HK-2 (cell line): ENCODE measurements around the gene MED13L.
"Not testable (repeated sequence)": the region's sequence is repeated elsewhere in the genome, so short reads cannot be mapped to it uniquely, and the experiment has no call there.

Source experiments
- DNase-seq: peaks from one replicate; pipeline ENCODE4 v3.0.0-alpha.2; 2018; ENCODE audit not compliant: unreplicated experiment

MED13L gene

GRCh38 chr12:116055895-116056607, 221.4 kb downstream of the MED13L start:
- no peak for DNase-seq

- no peak for DNase-seq
Observed at GRCh38 chr12:116054280-116054679, 223.2 kb downstream of the MED13L start.

GRCh38 chr12:116053479-116054200, 223.9 kb downstream of the MED13L start:
- DNase-seq = no peak

- no peak for DNase-seq
Observed at GRCh38 chr12:116050275-116050674, 227.2 kb downstream of the MED13L start.

GRCh38 chr12:116048879-116049278, 228.6 kb downstream of the MED13L start:
- no peak for DNase-seq

- no peak for DNase-seq
Observed at GRCh38 chr12:116046039-116046438, 231.5 kb downstream of the MED13L start.

- no peak for DNase-seq
Observed at GRCh38 chr12:116045150-116045549, 232.3 kb downstream of the MED13L start.

- no peak for DNase-seq
Observed at GRCh38 chr12:116043659-116044535, 233.6 kb downstream of the MED13L start.

- DNase-seq = no peak
Observed at GRCh38 chr12:116040402-116040801, 237.1 kb downstream of the MED13L start.

- no peak for DNase-seq
Observed at GRCh38 chr12:116039081-116039480, 238.4 kb downstream of the MED13L start.

GRCh38 chr12:116037941-116038837, 239.3 kb downstream of the MED13L start:
- DNase-seq = no peak

- DNase-seq = no peak
Observed at GRCh38 chr12:116033765-116034164, 243.7 kb downstream of the MED13L start.

- DNase-seq = not testable (repeated sequence)
Observed at GRCh38 chr12:116031624-116032023, 245.9 kb downstream of the MED13L start.

GRCh38 chr12:116028619-116029018, 248.9 kb downstream of the MED13L start:
- no peak for DNase-seq

- DNase-seq = no peak
Observed at GRCh38 chr12:116027551-116027821, 250.0 kb downstream of the MED13L start.

GRCh38 chr12:116026768-116027550, 250.5 kb downstream of the MED13L start:
- no peak for DNase-seq

- no peak for DNase-seq
Observed at GRCh38 chr12:116026346-116026745, 251.1 kb downstream of the MED13L start.

GRCh38 chr12:116024769-116025168, 252.7 kb downstream of the MED13L start:
- no peak for DNase-seq

GRCh38 chr12:116019415-116019814, 258.1 kb downstream of the MED13L start:
- no peak for DNase-seq

GRCh38 chr12:116018282-116018681, 259.2 kb downstream of the MED13L start:
- DNase-seq = no peak

GRCh38 chr12:116015525-116015924, 262.0 kb downstream of the MED13L start:
- DNase-seq = no peak
